MCF 10A (cell line): ENCODE data around the gene LRRC1. TPM values are rescaled to one million over a fixed set of nuclear protein-coding genes. Genes with fewer than 3 reads are reported as not detected.

ENCODE experiments used
- BruUV-seq: library from RNA; stranded (reverse); fragments of 400-500 nt; replicated peaks from 2 replicates; lab custom pipeline; 2021; lab: Mats Ljungman, UMichigan
- CTCF ChIA-PET: fragments of 300-600 bp; sonication (Branson Sonifier 250); formaldehyde crosslinking; extraction: SDS; loops from one replicate; lab custom pipeline; 2021; ENCODE audit warnings: antibody characterized with exemption, inconsistent platforms; lab: Yijun Ruan, JAX
- POLR2A ChIA-PET: fragments of 300-600, 350-650 bp; sonication (Branson Sonifier 250); formaldehyde crosslinking; extraction: SDS; loops from one replicate; lab custom pipeline; 2020; ENCODE audit warnings: antibody characterized with exemption, inconsistent platforms; lab: Yijun Ruan, JAX
- DNase-seq: peaks from one replicate; pipeline ENCODE4 v3.0.0-alpha.2; 2018; ENCODE audit not compliant: unreplicated experiment
- H3K27ac Mint-ChIP-seq: one replicate; pipeline ENCODE4 v1.8.0; 2022; ENCODE audit warnings: mild to moderate bottlenecking, low read depth, mixed read lengths; ENCODE audit not compliant: unreplicated experiment
- H3K27me3 Mint-ChIP-seq: one replicate; pipeline ENCODE4 v1.8.0; 2022; ENCODE audit warnings: mixed read lengths; ENCODE audit not compliant: insufficient read depth, unreplicated experiment
- H3K36me3 Mint-ChIP-seq: one replicate; pipeline ENCODE4 v1.8.0; 2022; ENCODE audit warnings: mild to moderate bottlenecking, moderate library complexity, mixed read lengths; ENCODE audit not compliant: insufficient read depth, unreplicated experiment
- H3K4me1 Mint-ChIP-seq: one replicate; pipeline ENCODE4 v1.8.0; 2022; ENCODE audit warnings: mixed read lengths; ENCODE audit not compliant: insufficient read depth, unreplicated experiment
- H3K4me3 Mint-ChIP-seq: one replicate; pipeline ENCODE4 v1.8.0; 2022; ENCODE audit warnings: mild to moderate bottlenecking, moderate library complexity, mixed read lengths; ENCODE audit not compliant: unreplicated experiment
- H3K9me3 Mint-ChIP-seq: one replicate; pipeline ENCODE4 v1.8.0; 2022; ENCODE audit warnings: mixed read lengths; ENCODE audit not compliant: unreplicated experiment
- CTCF ChIP-seq: fragments of 200-600 bp; IDR thresholded peaks from one replicate; pipeline ENCODE4 v1.8.0; 2022; ENCODE audit warnings: antibody characterized with exemption, mild to moderate bottlenecking; ENCODE audit not compliant: unreplicated experiment
- intact Hi-C: fragments of 100-400 bp; cut with micrococcal nuclease; formaldehyde crosslinking; loops from 2 replicates; pipeline ENCODE4 v1.14.1; 2022
- total RNA-seq: library from RNA; stranded (reverse); gene quantifications from 2 replicates; pipeline ENCODE4 v1.2.3, GENCODE V29; 2022

Gene LRRC1
- total RNA-seq, 1 experiment from 2014 or later: 18.6 TPM

DNA sequence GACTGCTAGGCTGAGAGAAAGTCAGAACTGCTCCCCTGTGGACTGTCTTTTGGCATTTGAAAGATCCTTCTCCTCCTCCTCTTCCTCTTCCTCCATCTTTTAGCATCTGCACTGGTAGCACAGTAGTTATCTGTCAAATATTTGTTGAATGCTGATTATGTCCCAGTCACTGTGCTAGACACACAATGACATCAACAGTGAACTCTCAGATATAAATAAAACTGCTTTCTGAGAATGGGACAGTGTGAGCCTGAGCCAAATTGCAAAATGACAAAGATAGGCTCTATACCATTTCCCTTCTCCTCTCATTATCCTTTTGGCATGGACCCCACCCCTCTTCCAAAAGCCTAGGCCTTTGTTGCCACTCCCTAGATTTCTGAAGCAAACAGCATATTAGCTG, 27.9 kb upstream of the LRRC1 start:
- no peak for TF ChIP-seq CTCF
- Mint-ChIP-seq H3K27me3 (no peaks in the 10 kb centered on the region), H3K4me3 (no peak overlapping the region), H3K9me3 (peaks cover 11% of the 10 kb centered on the region), H3K36me3 (no peaks in the 10 kb centered on the region), H3K4me1 (peaks cover 17% of the 10 kb centered on the region), H3K27ac (no peak overlapping the region)
- ChIA-PET CTCF (interaction anchor here (1.1 kb wide), 1 partner anchor 29 kb away, joined by 3 read pairs; no protein-coding TSS in a partner anchor), POLR2A (no interaction called here)
- BruUV-seq: no TSS peak
- DNase-seq: no peak
- intact Hi-C loops: no loop called here

DNA sequence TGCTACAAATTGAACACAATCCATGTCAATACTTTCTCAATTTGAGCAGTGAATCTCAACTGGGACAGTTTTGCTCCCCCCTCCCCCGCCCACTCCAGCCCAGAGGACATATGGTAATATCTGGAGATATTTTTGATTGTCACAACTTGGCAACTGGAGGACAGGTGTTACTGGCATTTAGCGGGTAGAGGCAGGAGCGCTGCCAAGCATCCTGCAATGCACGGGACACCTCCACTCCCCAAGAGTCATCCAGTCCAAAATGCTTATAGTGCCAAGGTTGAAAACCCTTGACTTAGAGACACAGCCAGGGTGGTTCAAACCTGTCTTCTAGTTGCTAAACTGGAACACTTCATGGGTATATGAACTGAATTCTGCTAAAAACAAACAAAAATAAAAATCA, 26.9 kb upstream of the LRRC1 start:
- POLR2A ChIA-PET: no interaction called here
- Mint-ChIP-seq H3K9me3 (peaks cover 11% of the 10 kb centered on the region), H3K4me1 (peaks cover 20% of the 10 kb centered on the region), H3K27me3 (no peaks in the 10 kb centered on the region), H3K27ac (no peak overlapping the region), H3K36me3 (no peaks in the 10 kb centered on the region), H3K4me3 (no peak overlapping the region)
- intact Hi-C loops: no loop called here
- no TSS peak for BruUV-seq
- CTCF ChIA-PET: interaction anchor here (1.0 kb wide), 1 partner anchor 8 kb away, joined by 3 read pairs; no protein-coding TSS in a partner anchor
- TF ChIP-seq CTCF: no peak
- no peak for DNase-seq

GRCh38 chr6:53768636-53769035, 26.2 kb upstream of the LRRC1 start:
- Mint-ChIP-seq H3K27me3 (no peaks in the 10 kb centered on the region), H3K4me1 (peaks cover 20% of the 10 kb centered on the region), H3K27ac (no peak overlapping the region), H3K36me3 (no peaks in the 10 kb centered on the region), H3K4me3 (no peak overlapping the region), H3K9me3 (peaks cover 11% of the 10 kb centered on the region)
- BruUV-seq: no TSS peak
- TF ChIP-seq CTCF: no peak
- DNase-seq: no peak
- intact Hi-C loops: no loop called here
- POLR2A ChIA-PET: no interaction called here
- CTCF ChIA-PET: interaction anchor here (1.0 kb wide), 1 partner anchor 9 kb away, joined by 3 read pairs; no protein-coding TSS in a partner anchor

DNA sequence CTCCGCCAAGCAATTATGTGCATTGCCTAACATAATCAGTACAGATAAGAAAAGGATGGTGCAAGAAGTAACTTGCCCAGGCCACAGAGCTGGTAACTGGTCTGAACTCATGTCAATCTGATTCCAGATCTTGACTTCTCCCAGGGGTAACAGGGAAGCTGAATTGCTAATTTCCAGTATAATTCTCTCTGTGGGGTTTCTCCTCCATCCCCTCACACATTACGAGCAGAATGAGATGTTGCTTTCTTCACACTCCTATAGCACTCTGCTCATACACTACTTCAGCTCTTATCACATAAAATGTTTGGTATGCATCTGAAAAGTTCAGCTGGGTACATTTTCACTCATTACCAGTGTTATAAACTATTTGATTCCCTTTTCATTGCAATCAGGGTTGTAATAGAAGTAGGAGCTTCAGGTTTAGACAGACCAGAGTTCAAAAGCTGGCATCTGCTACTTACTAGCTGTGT, 24.0 kb upstream of the LRRC1 start:
- Mint-ChIP-seq H3K4me3 (no peak overlapping the region), H3K36me3 (no peaks in the 10 kb centered on the region), H3K27ac (no peak overlapping the region), H3K27me3 (no peaks in the 10 kb centered on the region), H3K9me3 (peaks cover 18% of the 10 kb centered on the region), H3K4me1 (peaks cover 16% of the 10 kb centered on the region)
- no peak for DNase-seq
- no TSS peak for BruUV-seq
- ChIA-PET POLR2A (interaction anchor here (0.6 to 3.9 kb wide), 6 partner anchors 9 to 168 kb away, joined by 3 to 26 read pairs (median 4); partner anchors contain the start of gene LRRC1), CTCF (interaction anchor here (0.6 to 1.4 kb wide), 5 partner anchors 11 to 617 kb away, joined by 3 to 4 read pairs (median 3); no protein-coding TSS in a partner anchor)
- intact Hi-C loops: no loop called here
- no peak for TF ChIP-seq CTCF
